NCI-H1105 (cell line): Measurements from ENCODE around the gene SURF6.
"Not testable (repeated sequence)": the region's sequence is repeated elsewhere in the genome, so short reads cannot be mapped to it uniquely, and the experiment has no call there.

ENCODE experiments used
- DNase-seq: peaks from one replicate; lab custom pipeline; 2025; lab: John Stamatoyannopoulos, UW

SURF6 gene

GRCh38 chr9:133335924-133336811, at the start of gene SURF6:
SURF6 (minus strand) TSS chr9:133336188; CDS start chr9:133336132, 56 bp downstream.
- DNase-seq, result peak; percentile 87

DNA sequence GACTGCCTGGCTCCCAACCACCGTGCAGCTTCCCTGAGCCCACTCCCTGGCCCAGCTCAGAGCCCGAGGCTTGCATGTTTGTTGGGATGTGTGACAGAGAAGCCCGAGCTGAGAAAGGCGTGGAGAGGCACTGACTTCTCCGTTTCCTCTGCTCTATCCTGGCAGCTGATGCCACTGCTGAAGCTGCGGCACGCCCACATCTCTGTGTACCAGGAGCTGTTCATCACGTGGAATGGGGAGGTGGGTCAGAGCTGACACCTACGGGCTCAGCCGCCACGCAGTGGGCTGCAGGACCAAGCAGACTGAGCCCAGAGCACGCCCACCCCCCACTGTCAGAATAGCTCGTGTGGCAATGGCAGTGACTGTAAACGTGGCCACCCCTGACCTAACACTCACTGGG, 49.5 kb upstream of the SURF6 start:
- DNase-seq, result no peak

DNA sequence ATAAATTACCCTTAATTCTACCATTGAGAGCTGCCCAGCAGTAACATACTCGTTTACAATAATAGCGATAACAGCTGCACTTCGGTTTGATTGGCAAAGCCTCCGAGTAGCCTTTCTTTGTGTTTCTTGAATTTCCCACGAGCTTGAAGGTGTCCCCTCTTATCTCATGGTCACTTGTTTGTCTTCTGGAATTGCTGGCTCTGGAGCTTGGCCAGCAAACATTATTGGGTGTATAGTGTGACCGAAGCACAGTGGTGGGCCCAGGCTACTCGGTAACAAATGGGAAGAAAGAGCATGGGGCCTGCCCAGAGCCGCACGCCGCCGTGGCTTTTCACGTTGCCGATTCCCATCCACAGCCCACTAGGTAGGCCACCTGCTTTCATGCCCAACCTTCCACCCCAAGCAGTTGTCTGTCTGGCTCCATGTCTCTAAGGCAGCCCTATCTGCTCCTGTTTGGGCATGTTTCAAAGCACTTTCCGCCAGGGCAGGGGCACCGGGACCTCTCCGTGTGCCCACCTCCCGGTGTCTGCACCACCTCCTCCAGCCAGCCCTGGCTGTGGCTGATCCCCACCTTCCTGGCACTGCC, 48.8 kb upstream of the SURF6 start:
- DNase-seq, result no peak

DNA sequence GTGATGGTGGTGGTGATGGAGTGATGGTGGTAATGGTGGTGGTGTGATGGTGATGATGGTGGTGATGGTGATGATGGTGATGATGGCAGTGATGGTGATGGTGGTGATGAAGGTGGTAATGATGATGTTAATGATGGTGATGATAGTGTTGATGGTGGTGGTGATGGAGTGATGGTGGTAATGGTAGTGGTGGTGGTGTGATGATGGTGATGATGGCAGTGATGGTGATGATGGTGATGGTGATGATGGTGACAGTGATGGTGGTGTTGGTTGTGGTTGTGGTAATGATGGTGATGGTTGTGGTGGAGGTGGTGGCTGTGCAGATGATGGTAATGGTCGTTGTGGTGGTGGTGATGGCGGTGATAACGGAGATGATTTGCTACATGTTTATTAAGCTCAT, 47.5 kb upstream of the SURF6 start:
- no peak for DNase-seq

DNA sequence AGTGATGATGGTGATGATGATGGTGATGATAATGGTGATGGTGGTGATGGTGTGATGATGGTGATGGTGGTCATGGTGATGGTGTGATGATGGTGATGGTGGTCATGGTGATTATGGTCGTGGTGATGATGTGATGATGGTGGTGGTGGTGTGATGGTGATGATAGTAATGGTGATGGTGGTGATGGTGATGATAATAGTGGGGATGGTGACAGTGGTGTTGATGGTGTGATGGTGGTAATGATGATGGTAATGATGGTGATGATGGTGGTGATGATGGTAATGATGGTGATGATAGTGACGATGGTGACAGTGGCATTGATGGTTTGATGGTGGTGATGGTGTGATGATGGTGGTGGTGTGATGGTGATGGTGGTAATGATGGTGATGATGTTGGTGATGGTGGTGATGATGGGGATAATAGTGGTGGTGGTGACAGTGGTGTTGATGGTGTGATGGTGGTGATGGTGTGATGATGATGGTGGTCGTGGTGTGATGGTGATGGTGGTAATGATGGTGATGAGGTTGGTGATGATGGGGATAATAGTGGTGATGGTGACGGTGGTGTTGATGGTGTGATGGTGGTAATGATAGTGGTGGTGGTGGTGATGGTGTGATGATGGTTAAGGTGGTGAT, 46.6 kb upstream of the SURF6 start:
- DNase-seq, result no peak

- DNase-seq, result no peak
These were observed 44.7 kb upstream of the SURF6 start for GRCh38 chr9:133380734-133381133.

- DNase-seq, result no peak
These were observed 43.4 kb upstream of the SURF6 start for GRCh38 chr9:133379153-133380086.

- DNase-seq, result no peak
These were observed 42.5 kb upstream of the SURF6 start for GRCh38 chr9:133378408-133378962.

GRCh38 chr9:133377721-133378216, 41.8 kb upstream of the SURF6 start:
- no peak for DNase-seq

DNA sequence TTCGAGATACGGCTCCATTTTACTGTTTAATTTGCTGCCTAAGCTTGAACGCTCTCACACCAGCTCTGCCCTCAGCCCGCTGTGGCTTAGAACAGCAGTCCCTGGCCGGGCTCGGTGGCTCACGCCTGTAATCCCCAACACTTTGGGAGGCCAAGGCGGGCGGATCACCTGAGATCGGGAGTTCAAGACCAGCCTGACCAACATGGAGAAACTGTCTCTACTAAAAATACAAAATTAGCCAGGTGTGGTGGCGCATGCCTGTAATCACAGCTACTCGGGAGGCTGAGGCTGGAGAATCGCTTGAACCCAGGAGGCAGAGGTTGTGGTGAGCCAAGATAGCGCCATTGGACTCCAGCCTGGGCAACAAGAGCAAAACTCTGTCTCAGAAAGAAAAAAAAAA, 41.3 kb upstream of the SURF6 start:
- not testable (repeated sequence) for DNase-seq

GRCh38 chr9:133375724-133376654, 40.0 kb upstream of the SURF6 start, which contains the start of the genes STKLD1 and SURF4:
STKLD1 (plus strand) TSS chr9:133376366; CDS start chr9:133376474, 108 bp downstream.
SURF4 (minus strand) TSS chr9:133376060; CDS start chr9:133375969, 91 bp downstream.
- DNase-seq, result peak; percentile 83

DNA sequence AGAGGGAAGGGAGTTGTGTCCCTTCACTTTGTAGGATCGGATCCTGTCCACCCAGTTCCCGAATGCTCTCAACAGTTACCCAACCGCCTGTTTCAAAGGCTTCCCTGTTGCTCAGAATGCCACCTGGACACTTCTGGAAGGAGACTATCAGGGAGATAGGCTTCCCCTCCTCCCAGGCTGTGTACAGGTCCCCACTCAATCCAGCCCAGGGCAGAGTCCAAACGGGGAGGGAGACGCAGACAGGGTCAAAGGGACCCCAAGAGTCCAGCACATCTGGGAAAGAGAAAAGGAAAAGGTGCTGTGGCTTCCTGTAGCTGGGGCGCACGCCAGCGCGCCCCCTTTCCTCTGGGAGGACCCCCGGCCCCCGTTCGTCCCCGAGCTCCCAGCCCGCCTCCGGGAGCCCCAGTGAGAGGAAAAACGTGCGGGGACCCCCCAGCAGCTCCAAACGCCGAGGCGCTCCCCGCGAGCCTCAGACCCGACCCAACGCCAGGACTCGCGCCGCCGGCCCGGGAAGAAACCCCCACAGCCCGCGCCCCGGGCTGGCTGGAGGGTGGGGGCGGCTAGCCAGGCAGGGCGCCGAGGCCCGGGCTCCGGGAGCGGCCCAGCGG, 39.2 kb upstream of the SURF6 start:
- peak; percentile 20 for DNase-seq

DNA sequence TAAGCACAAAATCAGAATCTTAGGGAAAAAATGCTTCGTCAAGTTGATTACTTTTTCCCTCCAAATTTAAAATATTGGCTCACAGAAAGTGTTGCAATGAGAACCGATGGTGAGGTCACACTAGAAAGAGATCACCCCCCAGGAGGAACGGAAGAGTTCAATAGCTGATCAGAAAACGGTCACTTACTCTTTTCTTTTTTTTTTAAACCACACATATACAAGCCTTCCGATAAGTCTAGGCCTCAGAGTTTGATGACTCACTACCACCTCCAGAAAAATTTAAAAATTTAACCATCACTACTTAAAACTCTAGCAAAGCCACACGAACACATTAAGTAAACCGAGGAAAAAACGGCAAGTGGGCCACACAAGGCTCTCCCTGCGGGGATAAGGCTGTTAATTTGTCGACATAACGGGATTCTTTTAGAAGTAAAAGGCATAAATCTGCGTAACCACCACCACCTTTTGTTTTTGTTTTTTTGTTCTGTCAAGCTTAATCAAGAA, 38.7 kb upstream of the SURF6 start:
- DNase-seq, result no peak

DNA sequence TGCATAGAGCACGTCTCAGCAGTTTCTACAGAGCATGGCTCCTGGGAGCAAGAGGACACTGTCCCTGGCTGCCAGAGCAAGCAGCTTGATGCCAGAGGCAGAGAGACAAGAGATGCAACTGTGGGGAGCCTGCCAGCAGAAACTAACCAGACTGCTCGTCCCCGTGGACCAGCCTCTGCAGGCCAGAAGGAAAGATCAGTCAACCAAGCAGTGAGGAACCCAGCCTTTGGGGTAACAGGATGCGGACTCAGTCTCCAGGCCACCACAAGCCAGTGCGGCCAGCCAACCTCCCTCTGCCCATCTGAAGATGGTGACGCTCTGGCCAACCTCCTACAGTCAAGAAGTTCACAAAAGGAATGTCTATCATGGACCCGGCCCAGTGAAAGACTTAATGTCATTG, 36.2 kb upstream of the SURF6 start:
- no peak for DNase-seq

DNA sequence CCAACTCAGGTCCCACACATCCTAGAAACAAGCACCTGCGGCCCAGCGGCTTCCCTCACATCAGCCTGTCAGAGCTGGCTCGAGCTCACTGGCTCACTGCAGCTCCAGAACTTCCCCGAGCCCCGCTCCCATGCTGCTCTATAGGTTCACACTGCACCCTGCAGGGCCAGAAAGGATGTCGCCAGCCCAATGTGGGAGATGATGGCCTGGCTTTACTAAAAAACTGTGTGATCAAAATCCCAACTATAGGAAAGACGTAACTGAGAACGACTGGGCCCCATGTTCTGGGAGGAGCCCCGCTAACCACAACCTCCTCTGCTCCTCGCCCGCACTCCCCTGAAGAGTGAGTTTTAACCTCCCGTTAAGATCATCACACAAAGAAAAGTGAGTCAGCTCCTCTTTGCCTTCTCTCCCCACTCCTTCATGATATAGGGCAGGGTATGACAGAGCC, 35.3 kb upstream of the SURF6 start:
- no peak for DNase-seq

DNA sequence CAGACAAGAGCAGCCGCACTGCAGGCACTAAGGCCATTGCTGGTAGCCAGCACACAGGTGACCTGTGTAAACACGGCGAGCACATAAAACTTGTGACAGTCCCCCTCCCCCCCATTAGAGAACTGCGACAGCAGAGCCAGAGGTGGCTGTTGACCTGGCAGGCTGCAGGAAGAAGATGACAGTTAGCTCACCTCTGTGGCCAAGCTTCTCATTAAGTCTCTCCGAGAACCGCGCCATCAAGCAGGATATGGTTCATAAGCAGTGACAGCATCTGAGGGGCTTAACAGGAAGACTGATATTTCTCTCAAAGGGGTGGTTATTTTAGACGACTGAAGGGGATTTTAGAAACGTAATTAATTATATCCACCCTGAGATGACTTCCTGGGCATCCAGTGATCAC, 34.7 kb upstream of the SURF6 start:
- no peak for DNase-seq

DNA sequence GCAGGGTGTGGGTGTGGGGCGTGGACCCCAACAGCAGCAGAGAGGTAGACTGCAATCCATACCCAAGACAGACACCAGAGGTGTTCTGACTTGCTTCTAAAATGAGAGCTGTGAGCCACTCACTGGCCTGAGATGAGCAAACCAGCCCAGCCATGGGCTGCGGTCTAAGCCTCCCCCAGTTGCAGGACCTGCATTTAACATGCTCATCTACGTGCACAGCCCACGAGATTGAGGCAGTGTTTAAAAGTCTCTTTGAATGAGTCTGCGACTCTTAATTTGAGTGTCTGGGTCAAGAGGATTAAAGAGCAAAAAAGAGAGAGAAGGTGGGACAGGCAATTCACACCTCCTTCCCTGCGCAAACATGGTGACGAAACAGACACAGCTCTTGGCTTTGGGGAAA, 33.9 kb upstream of the SURF6 start:
- no peak for DNase-seq

DNA sequence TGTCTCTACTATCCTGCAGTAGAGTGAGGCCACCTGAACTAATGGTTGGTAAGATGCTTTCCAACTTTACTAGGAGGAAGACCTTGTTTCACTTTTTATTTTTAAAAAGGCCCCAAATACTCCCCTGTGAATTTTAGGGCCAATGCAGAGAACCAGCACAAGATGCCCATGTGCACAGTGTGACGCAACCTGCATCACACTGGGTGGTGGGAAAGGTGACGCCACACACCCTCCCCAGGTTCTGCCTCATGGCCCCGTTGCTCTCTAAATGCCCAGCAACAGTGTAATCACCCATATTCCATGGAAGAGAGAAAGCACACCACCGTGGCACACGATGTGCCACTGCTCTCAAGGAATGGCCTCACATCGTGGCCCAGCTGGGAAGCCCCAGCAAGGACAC, 33.4 kb upstream of the SURF6 start:
- no peak for DNase-seq

DNA sequence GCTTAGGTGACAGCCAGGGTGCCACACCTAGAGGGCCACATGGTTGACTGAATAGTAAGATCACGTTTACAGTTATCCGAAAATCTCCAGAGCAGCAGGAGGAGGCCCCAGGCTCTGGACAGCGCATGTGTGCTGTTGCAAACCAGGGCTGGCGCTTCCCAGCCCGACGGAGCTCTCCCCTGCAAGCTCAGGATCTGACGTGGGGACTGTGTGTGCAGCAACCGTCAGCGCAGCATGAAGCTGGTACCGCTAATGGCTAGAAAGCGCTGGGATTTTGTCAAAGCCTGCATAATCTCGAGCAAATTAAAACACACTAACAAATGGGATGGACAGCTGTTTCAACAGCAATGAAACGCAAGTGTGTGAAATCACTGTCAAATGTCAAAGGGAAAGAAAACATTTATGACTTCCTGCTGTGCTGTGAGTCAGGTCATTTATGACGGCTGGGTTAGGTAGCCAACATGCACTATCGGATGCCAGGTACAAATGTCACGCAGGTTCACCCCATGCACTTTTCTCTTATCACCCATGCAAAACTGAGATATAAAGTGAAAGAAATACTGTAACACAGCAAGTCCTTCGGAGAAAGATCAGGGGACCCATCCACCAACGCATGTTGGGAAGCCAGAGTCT, 32.4 kb upstream of the SURF6 start:
- no peak for DNase-seq
